Activated naive CD8-positive, alpha-beta T cell treated with anti-CD3 and anti-CD28 coated beads, Interleukin-2, amount 50 U/mL, for 16 hours (primary cell): ENCODE data around the gene RSPH9.
A peak's percentile ranks its signal among the peaks of the same experiment; 100 is the strongest.

Experiments used
- DNase-seq: peaks from one replicate; pipeline ENCODE4 v3.0.0-alpha.2; 2020; ENCODE audit warnings: low read depth, low spot score

Gene RSPH9

DNA sequence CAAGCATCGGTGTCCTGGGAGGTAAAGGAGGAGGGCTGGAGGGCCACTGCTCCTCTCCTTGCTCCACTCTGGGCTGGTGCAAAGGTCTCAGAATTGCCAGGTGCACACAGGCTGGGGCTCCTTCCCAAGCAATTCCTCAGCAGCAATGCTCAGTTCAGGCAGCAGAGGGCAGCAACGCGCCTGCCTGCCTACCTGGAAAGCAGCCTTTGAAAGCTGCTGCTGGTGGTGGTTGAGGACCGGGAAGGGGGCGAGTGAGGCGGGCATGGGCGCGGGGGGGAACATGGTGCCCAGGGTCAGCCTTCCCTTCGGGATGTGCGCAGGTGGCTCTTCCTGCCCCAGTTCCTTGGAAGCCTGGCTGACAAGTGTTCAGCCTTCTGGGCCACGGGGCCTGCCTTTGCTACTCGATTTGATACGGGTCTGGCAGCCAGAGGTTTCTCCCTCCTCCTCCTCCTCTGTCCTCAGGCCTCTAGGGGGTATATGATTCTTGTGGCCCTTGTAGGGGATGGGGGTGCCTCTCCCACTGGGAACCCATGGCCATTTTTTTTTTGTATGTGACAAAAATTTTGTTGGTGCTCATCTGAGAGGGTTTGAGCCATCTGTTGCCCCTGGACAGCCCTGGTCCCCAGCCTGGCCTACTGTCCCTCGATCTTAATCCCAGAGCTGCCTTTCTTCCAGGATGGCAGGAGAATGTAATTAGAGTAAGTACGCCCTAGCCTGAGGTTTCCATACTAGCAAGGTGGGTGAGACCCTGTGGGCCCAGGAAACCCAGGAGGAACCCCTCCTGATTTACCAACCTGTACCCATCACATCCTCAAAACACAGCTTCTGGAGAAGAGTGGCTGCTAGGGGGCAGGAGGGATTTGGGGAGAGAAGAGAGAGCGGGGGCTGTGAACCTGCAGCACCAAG is 22.7 kb downstream of the RSPH9 start:
- DNase-seq: peak; percentile 71

DNA sequence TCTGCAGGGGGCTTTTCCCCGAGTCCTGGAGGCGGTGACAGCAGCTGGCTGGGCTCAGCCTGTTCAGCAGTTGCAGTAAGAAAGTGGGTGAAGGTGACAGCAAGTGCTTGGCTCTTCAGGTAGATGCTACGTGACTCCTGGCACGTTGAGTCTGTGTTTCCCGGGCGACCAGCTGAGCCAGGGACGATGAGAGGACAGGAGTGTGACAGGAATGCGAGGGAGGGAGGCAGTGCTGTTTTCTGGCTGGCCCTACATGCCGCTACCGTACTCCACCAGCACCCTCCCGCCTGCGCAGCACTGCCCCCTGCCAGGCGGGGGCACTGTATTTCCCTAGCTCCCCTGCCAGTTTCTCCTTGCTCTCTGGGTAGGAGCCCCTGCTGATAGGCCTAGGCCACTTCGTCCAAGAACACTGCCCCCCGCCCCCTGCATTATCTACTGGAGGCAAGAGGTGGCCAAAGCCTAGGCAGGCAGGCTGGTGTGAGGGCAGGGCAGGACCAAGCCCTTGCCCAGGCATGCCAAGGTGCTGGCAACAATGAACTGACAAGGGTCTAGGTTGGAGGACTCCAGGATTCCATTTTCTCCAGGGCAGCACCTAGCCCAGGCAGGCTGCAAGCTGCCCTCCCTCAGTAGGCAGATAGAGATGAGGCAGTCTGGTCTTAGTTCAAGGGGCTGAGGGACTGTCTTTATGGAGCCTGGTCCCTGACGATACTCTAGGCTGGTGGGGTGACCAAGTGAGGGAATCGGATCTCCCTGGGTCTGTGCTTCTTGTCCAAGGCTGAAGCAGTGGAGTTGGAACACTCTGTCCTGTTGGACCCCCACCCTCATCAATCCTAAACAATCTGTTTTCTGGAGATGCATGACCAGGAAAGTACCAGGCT is 23.6 kb downstream of the RSPH9 start:
- no peak for DNase-seq

DNA sequence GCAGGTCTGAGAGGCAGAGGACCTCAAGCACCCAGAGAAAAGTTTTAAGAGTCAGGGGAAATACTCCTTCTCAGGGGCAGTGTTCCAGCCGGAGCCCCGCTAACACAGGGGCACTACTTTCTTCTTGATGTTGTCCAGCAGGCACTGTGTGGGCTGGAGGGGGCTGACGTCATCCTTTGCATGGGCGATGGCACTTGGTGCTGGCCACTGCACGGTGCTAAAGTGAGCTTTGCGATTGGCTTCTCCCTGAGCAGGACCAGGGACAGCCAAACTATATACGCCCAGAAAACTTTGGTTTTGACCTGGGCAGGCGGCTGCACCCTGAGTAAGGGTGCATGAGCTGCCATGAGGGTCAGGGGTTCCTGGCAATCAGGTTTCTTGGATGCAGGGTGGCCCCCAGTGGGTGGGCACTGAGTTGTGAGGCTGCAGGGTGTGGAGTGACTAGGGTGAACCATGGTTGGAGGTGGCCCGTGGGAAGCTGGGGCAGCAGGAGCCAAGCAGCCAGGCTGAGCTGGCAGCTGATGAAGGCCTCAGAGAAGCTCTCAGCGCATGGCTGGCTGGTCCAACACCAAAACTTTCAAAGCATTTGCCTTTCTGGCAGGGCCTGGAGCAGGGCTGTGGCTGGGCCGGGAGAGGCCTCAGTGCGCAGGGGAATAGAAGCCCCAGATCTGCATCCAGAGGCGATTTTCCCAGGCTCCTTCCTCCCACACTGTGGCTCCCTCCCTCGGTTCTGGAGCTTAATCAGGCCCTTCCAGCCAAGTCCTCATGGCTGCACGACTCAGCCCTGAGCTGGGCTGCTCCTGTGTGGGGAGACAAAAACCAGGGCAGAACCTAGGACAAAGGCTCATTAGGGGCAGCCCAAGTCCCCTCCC is 24.4 kb downstream of the RSPH9 start:
- no peak for DNase-seq

DNA sequence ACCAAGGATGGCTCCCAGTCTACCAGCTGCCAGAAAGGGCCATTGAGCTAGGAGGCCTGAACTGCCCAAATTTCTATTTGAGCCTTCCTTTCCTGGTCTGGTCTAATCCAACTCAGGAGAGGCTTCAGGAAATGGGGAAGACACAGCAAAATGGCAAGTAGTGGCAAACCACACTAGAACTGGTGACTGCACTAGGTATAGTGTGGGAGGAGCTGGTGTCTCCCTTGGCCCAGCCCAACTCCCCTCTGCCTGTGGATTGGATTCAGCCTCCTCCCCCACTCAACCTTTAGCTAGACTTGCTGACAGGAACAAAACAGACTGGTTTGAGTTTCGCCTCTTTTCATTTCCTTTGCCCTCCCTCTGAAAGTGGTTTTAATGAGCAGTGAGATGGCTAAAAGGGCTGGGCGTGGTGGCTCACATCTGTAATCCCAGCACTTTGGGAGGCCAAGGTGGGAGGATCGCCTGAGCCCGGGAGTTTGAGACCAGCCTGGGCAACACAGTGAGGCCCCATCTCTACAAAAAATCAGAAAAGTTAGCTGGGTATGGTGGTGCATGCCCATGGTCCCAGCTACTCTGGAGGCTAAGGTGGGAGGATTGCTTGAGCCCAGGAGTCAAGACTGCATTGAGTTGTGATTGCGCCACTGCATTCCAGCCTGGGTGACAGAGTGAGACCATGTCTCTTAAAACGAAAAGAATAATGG is 25.2 kb downstream of the RSPH9 start:
- no peak for DNase-seq

DNA sequence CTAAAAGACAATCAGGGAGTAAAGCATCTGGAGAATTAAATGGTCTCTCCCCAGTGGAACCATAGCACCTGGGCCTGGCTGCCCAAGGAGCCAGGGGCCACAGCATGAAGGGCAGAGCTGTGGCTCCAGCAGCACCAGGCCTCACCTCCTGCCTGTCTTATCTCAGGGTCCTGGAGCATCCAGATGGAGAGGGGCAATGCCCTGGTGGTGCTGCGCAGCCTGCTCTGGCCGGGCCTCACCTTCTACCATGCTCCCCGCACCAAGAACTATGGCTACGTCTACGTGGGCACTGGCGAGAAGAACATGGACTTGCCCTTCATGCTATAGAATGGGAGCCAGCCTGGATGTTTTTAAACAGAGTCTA is 25.8 kb downstream of the RSPH9 start:
- no peak for DNase-seq

DNA sequence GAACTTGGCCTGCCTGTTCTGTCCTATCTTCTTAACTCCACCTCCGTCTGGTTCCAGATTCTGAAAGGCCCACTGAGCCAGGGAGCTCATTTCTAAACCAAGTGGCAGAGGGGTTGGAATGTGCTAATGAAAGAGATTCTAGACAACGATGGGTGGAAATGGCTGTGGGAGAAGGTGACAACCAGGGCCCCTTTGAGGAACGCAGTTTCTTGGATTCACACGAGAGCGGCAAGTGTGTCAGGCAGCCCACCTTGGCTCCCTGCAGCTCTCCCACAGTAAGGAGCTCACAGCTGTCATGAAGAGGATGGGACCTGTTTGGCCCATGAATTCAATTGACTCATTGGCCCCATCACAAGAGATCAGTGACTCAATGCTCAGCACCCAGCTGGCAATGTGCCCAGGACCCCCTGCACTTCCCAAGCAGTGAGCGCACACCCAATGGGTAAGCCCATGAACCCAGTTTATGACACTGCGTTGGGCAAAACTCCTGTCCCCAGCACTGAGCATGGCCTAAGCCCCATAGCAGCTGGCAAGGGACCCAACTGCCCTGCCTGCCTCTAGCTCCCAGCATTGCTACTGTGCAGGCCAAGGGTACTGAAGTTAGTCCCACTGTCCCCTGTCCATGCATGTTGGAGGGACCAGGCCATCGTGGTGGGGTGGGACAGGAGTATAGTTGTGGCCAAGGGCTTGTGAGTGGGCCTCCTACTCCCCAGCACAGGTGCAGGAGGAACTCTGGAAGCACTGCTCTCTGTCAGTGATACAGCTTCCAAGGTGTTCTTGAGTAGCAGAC is 26.4 kb downstream of the RSPH9 start:
- no peak for DNase-seq

DNA sequence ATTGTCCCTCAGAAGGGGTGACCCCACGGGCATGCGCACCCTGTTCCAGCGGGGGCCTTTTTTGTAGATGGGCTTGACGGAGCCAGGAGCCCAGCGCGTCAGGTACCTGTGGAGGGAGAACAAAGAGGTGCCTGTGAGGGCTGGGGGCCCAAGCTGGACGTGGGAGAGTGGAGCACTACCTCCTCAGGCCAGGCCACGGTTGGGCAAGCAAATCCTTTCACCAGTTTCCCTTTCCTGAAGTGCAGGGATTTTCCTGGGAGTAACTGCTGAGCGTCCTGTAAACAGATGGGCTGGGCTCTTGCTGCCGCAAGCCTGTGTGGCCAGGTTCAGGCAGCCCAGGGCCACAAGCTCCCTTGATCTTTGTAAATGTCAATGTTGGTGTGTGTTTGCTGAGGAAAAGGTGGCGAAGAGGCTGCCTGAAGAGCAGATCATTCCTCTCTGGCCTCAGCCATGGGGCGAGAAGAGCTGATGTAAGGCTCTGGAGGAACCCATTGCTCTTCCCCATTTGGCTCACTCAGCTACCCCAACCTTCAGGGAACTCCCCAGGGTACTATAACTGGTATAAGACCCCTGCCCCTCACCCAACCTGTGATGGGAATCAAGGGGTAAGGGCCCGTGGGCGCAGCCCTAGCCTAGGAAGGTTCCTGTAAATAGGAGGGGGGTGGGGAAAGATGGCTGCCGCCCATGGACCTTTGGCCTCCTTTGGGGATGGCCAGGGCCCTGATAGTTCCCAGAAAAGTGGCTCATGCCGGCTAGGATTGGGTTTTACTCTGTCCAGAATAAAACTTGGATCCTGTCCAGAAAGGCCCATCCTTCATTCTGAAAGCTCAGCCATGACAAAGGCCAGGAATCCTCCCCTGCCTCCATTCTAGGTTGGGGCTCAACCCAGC is 27.2 kb downstream of the RSPH9 start:
- no peak for DNase-seq

DNA sequence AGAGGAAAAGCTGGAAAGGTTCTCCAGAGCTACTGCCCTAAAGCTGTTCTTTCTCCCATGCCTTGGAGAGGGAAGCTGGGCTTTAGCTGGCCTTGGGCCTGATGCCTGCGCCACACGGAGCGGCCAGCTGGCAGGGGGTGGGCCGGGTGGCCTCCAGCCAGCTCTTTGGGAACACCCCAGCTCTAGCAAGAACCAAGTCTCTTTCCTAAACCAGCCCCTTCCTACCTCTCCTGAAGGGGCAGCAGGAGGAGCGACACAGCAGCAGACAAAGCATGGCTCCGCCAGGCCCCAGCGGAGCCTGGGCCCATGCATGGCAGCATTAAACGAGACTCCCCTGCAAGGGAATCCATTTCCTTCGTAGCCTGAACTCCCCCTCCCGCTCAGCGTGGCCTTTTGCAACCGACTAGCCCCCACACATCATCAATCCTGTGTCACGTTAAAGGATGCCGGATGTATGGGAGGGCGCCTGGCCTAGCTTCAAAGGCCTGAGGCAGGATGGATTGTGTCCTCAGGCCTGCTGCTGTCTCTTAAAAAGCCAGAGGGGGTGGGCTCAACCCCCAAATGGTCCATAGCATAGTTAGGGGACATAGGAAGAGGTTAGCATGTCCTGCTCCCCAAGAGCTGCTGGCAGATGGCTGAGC is 28.7 kb downstream of the RSPH9 start:
- no peak for DNase-seq

DNA sequence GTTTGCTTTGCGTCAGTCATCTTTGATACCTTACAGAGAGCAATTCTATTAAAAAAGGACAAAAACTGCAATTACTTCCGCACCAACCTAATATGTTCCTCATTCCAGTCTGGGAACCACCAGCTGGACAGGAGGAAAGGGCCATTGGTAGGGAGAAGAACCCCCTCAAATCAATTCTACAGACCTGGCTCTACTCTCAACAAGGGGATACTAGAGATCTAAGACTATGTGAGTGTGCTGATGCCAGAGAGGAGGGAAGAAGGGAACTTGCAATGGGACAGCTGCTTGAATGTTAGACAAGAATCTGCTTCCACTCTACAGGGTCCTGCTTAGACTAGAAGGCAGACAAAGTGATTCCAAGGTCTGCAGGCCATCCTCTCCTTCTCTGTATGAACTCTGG is 29.5 kb downstream of the RSPH9 start:
- no peak for DNase-seq

DNA sequence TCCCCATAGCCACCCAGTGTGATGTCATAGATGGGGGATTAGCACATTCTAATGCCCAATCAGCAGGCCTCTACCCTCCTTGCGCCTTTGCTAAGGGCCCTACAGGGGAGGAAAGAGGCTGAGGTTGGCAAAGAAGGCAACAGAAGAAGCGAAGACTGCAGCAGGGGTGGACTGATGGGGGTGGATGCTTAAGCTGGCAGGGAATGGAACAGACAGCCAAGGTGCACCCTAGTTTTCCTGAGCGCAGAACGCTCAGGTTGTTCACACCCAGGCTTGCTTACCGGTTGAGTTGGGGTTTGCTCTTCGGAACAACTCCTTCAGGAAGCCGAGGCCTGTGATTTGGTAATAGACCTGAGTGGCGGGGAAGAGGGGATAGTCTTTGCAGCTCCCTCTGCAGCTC is 30.1 kb downstream of the RSPH9 start:
- DNase-seq: no peak

DNA sequence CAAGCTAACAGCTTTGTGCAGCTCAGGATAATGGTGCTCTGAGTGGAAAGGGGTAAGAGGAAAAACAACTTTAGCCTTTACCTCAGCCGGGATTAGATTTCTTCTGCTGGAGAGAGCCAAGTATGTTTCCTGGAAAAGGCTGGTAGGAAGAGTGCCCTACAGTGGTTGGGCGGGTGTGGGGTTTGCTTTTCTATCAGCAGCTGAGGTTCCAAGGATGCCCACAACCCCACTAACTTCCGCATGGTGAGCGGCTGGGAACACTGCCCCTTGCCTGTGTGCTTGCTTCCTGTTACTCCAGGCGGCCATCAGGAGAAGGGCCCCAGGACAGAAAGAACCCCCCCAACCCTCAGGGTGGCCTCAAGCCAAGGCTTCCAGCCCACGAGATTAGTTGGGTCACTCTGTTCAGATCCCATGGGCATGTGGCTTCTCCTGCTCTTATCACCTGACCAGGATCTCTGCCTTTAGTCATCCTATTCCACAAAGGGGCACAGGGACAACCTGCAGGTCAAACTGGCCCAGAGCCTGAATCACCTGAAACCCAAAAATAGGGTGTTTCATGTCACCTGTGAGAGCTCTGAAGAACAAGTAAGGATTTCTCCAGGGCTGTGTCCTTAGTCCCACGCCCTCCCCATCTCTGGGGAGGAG is 32.2 kb downstream of the RSPH9 start:
- DNase-seq: no peak

DNA sequence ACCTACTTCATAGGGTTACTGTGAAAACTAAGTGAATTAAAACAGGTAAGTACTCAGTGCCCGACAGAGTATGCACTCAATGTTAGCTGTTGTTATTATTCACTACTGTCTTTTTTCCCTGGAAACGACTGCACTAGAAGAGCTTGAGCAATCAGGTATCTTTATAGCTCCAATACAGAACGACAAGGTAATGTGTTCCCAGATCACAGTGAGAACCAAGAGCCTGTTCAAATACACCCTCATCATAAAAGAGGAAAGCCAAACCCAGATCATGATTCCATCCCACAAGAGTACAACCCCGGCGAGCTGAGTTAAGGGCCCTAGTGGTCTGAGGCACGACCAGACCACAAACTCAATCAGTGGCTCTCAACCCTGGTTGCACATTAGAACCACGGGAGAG is 32.9 kb downstream of the RSPH9 start:
- no peak for DNase-seq

DNA sequence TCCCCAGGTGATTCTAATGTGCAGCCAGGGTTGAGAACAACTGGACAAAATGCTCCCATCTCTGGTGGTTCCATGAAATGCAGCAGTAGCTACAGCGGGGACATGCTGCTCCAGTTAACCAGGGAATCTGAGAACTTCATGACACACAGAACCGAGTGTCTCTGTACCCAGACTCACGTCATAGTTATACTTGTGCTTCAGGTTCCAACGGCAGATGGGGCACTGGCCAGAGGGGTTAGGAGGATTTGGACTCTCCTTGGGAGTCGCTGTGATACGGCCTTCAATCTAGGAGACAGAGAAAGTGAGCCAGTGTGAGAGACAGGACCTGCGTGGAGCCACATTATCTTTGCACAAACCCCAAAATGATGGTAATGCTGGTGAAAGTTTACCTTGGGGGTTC is 33.5 kb downstream of the RSPH9 start:
- no peak for DNase-seq

DNA sequence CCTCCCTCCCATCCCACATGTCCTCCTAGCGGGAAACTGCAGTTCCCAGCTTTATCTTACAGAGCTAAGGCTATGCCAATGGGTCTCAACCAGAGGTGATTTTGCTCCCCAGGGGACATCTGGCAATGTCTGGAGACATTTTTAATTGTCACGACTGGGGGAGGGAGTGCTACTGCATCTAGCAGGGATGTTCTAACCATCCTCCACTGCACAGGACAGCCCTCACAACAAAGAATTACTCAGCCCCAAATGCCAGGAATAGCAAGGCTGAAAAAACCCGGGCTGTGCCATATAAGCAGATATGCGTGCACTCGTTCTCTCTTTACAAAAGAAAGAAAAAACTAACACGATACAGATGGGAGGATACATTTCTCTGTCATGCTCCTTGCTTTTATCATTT is 34.2 kb downstream of the RSPH9 start:
- DNase-seq: no peak

DNA sequence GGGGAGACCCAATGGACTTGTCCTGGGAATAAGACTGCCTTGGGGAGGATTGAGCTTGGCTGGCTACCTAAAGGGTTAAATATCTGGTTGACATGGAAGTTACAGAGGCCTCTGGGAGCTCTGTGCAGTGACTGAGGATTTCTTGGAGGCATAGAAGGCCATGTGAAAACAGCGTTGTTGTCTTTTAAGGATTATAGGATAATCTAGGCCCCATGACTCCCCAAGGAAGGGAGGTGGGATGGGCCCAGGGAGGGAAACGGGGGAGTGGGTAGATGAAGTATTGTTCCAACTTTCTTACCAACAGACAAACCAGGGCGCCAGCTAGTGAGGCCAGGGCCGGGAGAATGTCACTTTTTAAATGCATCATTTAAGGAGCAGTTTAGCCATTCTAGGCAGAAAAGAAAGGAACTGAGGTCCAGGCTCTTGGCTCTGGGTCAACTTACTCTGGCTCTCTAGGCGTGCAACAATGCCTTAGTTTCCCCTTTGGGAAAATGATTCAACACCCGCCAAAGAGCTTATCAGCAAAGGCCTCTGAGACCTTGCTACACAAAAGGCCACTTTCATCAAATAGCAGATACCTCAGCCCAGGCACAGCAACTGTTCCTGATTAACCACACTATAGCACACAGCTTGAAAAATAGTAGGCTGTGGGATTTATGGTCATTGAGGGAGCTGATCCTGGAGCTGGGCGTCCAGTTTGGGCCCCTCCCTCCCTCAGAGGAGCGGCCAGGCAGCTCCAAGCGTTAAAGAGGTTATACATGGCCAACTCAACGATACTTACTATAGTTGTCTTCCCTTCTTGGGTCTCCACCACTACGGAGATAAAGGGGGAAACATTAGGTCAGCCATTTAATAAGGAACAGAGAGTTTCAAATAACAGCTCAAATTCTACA is 35.7 kb downstream of the RSPH9 start:
- DNase-seq: no peak

DNA sequence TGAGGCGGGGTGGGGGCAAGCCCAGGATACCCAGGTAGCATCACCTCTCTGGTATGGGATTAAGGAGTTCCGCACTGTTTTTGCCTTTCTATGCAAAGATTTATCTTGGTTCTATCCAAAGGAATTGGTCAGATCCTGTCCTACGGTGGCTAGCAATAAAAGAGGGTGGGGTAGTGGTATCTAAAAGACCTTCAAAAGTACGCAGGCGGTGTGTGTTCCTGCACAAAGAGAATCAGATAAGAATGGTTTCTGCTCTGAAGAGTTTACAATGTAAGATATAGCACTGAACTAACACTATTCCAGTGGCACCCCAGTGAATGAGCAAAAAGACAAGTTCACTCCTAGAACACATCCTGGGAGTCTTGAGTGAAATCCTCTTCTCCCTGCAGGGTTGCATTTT is 36.5 kb downstream of the RSPH9 start:
- no peak for DNase-seq

DNA sequence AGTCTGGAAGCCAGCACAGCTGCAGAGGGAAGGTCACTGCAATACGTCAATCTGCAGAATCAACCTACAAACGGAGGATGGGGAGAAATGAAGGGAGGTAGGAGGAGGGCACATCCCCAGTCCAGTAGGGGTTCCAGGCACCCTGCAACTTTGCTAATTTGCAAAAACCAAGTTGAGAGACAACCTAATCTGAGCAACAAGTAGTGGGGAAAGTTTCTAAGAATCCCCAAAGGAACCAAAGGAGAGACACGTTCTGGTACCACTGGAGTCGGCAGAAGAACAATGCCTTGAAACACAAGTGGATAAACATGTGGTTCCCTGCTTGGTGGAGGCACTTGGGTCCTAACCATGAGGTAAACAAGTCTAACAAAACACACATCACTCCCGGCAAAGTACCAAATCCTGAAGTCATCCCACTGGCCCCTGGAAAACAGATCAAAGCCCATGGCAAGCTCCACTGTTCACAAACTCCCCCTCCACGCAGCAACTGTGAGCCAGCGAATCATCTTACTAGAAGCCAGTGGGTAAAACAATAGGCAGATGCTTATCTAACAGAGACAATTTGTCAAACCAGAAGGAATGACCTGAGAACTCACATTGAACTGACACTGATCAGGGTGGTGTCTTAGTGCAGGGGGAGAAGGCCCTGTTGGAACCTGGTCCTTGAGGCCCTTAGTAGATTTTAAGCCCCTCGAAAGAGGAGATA is 38.0 kb downstream of the RSPH9 start:
- DNase-seq: no peak
